Stimulated activated CD4-positive, alpha-beta T cell treated with anti-CD3 and anti-CD28 coated beads, Interleukin-4, amount 100 ng/mL, for 4 hours (primary cell): Measurements from ENCODE around the gene PTH.

Source experiments
- DNase-seq, 2 experiments: peaks; one replicate each; pipeline ENCODE4 v3.0.0-alpha.2; 2020

Gene PTH

GRCh38 chr11:13495929-13496328 is at the start of gene PTH:
Gene PTH, minus strand, starts transcription at chr11:13495997. Its CDS starts 3,142 bp downstream, at chr11:13492855.
- no peak for DNase-seq

- DNase-seq: no peak
Observed at GRCh38 chr11:13538044-13538443, 42.2 kb upstream of the PTH start.

GRCh38 chr11:13535819-13536218 is 40.0 kb upstream of the PTH start:
- no peak for DNase-seq

GRCh38 chr11:13534358-13534757 is 38.6 kb upstream of the PTH start:
- no peak for DNase-seq

GRCh38 chr11:13525257-13525656 is 29.5 kb upstream of the PTH start:
- no peak for DNase-seq

GRCh38 chr11:13503393-13503792 is 7.6 kb upstream of the PTH start:
- no peak for DNase-seq

GRCh38 chr11:13502492-13502891 is 6.7 kb upstream of the PTH start:
- DNase-seq: no peak

GRCh38 chr11:13494051-13494450 is 1.7 kb downstream of the PTH start:
- DNase-seq: no peak

- DNase-seq: peak in 1 of 2 experiments; percentile 15
Observed at GRCh38 chr11:13487661-13488030, 8.2 kb downstream of the PTH start.

GRCh38 chr11:13486926-13487660 is 8.7 kb downstream of the PTH start:
- DNase-seq: peak; percentile 64 to 67

GRCh38 chr11:13480198-13480597 is 15.6 kb downstream of the PTH start:
- DNase-seq: no peak

- DNase-seq: no peak
Observed at GRCh38 chr11:13479688-13480087, 16.1 kb downstream of the PTH start.

GRCh38 chr11:13475091-13475490 is 20.7 kb downstream of the PTH start:
- DNase-seq: no peak

- no peak for DNase-seq
Observed at GRCh38 chr11:13473013-13473722, 22.6 kb downstream of the PTH start.

- DNase-seq: no peak
Observed at GRCh38 chr11:13468750-13469149, 27.0 kb downstream of the PTH start.

GRCh38 chr11:13465909-13466371 is 29.9 kb downstream of the PTH start:
- no peak for DNase-seq

- no peak for DNase-seq
Observed at GRCh38 chr11:13463779-13464290, 32.0 kb downstream of the PTH start.

GRCh38 chr11:13462901-13463778 is 32.7 kb downstream of the PTH start, which contains the start of gene BTBD10:
Gene BTBD10, minus strand, starts transcription at chr11:13463222. Its CDS starts 18,098 bp downstream, at chr11:13445124.
- peak; percentile 88 to 93 for DNase-seq

- peak; percentile 44 to 50 for DNase-seq
Observed at GRCh38 chr11:13462311-13462900, 33.4 kb downstream of the PTH start.

- no peak for DNase-seq
Observed at GRCh38 chr11:13461291-13461690, 34.5 kb downstream of the PTH start.

GRCh38 chr11:13450832-13451397 is 44.9 kb downstream of the PTH start:
- no peak for DNase-seq

- DNase-seq: no peak
Observed at GRCh38 chr11:13449522-13449921, 46.3 kb downstream of the PTH start.
